Suppressor macrophage treated with lipopolysaccharide for 1 hour (primary cell): ENCODE data around the gene WDR7.

ENCODE experiments used
- DNase-seq, 3 donors: peaks; one replicate each; pipeline ENCODE4 v3.0.0-alpha.2; 2020 to 2022

WDR7 gene

GRCh38 chr18:57002627-57003026 lies 351.5 kb downstream of the WDR7 start:
- no peak for DNase-seq

- no peak for DNase-seq
Measured at GRCh38 chr18:57003342-57003741, 352.2 kb downstream of the WDR7 start.

GRCh38 chr18:57004366-57005121 lies 353.4 kb downstream of the WDR7 start:
- DNase-seq, result peak; percentile 45 to 79 (median 79)

- DNase-seq, result peak; percentile 38 to 43 (median 40)
Measured at GRCh38 chr18:57008001-57008686, 357.0 kb downstream of the WDR7 start.

- no peak for DNase-seq
Measured at GRCh38 chr18:57009844-57010243, 358.7 kb downstream of the WDR7 start.

- no peak for DNase-seq
Measured at GRCh38 chr18:57014772-57015413, 363.7 kb downstream of the WDR7 start.

- no peak for DNase-seq
Measured at GRCh38 chr18:57015451-57015850, 364.3 kb downstream of the WDR7 start.

GRCh38 chr18:57018845-57019244 lies 367.7 kb downstream of the WDR7 start:
- DNase-seq, result no peak

GRCh38 chr18:57022716-57023115 lies 371.6 kb downstream of the WDR7 start:
- no peak for DNase-seq

GRCh38 chr18:57023275-57023882 lies 372.2 kb downstream of the WDR7 start:
- no peak for DNase-seq

- DNase-seq, result no peak
Measured at GRCh38 chr18:57025540-57025939, 374.4 kb downstream of the WDR7 start.

- no peak for DNase-seq
Measured at GRCh38 chr18:57026316-57026715, 375.2 kb downstream of the WDR7 start.

GRCh38 chr18:57027190-57027708 lies 376.1 kb downstream of the WDR7 start:
- DNase-seq, result no peak

GRCh38 chr18:57029761-57030160 lies 378.6 kb downstream of the WDR7 start:
- no peak for DNase-seq

GRCh38 chr18:57030417-57030816 lies 379.3 kb downstream of the WDR7 start:
- DNase-seq, result no peak

GRCh38 chr18:57035590-57035989 lies 384.4 kb downstream of the WDR7 start:
- DNase-seq, result no peak

GRCh38 chr18:57038395-57038794 lies 387.2 kb downstream of the WDR7 start:
- no peak for DNase-seq

GRCh38 chr18:57040175-57040574 lies 389.0 kb downstream of the WDR7 start:
- no peak for DNase-seq

- DNase-seq, result no peak
Measured at GRCh38 chr18:57043241-57043640, 392.1 kb downstream of the WDR7 start.

GRCh38 chr18:57048351-57048750 lies 397.2 kb downstream of the WDR7 start:
- no peak for DNase-seq

GRCh38 chr18:57048859-57049258 lies 397.7 kb downstream of the WDR7 start:
- no peak for DNase-seq

GRCh38 chr18:57050310-57050949 lies 399.3 kb downstream of the WDR7 start:
- no peak for DNase-seq
